ENCODE data around the gene MORN1.

The MORN1 gene

DNA sequence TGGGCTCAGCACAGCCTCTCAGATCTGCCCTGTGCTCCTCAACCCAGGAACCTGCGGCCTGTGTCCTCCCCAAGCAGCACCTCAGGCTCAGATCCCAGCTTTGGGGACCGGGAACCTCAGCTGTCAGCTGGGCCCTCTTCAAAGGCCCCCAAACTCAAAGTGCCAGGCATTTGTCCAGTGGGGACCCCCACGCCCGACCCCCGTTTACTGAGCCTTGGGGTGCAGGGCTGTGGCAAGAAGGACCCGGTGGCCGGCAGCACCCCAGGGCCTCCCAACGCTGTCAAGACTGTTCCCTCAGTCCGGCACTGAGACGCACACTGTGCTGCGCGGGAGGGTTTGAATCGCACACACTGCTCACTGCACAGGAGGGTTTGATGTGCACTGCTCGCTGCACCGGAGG is 35.0 kb downstream of the MORN1 start:
- H4K8ac ChIP-seq (ENCODE audit: low read depth, low read length) = no peak overlapping the region
- no peak for DNase-seq (ENCODE audit: low spot score)
- no peak overlapping the region for H2AFZ ChIP-seq (ENCODE audit: low read length)
- H3K4me3 ChIP-seq (ENCODE audit: low read length in 2 of 2) = no peak overlapping the region
- WGBS, 2 donors (ENCODE audit: extremely low coverage in 2 of 2, insufficient read length in 2 of 2, insufficient replicate concordance in 1 of 2) = no CpG with 5 or more reads among the region's 15 CpGs
- H2BK120ac ChIP-seq (ENCODE audit: low read depth, low read length) = no peak overlapping the region
- H3K23ac ChIP-seq (ENCODE audit: low read depth, low read length, poor library complexity) = no peak overlapping the region
- H3K27ac ChIP-seq (replicated peaks; ENCODE audit: low read length) = no peak overlapping the region
- H4K91ac ChIP-seq (ENCODE audit: low read depth, low read length, poor library complexity) = no peak overlapping the region
- peaks cover 0 to 2% (median 0%) of the 10 kb centered on the region in 3 experiments for H3K27me3 ChIP-seq (ENCODE audit: control insufficient read depth in 3 of 3, insufficient read depth in 3 of 3, low read depth in 1 of 3, low read length in 3 of 3)
- H3K18ac ChIP-seq (ENCODE audit: low read length) = peak overlapping the region; percentile 27
- no peaks in the 10 kb centered on the region for H3K79me1 ChIP-seq (ENCODE audit: low read depth, low read length)
- peaks cover 3% of the 10 kb centered on the region in 2 donors for H3K4me1 ChIP-seq (ENCODE audit: control insufficient read depth in 2 of 2, insufficient read depth in 1 of 2, low read depth in 1 of 2, low read length in 2 of 2)
- H3K9ac ChIP-seq (ENCODE audit: low read depth, low read length, poor library complexity) = peak overlapping the region; percentile 30
- H3K14ac ChIP-seq (ENCODE audit: low read length) = no peak overlapping the region
- no peak overlapping the region for H3K4me2 ChIP-seq (ENCODE audit: insufficient read depth, low read length, poor library complexity, severe bottlenecking)
- no peaks in the 10 kb centered on the region for H3K36me3 ChIP-seq (replicated peaks in 1 of 2; ENCODE audit: control insufficient read depth in 2 of 2, insufficient read depth in 2 of 2, low read length in 2 of 2)
- peak overlapping the region; percentile 93 for H2AK5ac ChIP-seq (ENCODE audit: low read depth, low read length)
- H2BK15ac ChIP-seq (ENCODE audit: low read length) = peak overlapping the region; percentile 47
- H3K9me3 ChIP-seq (replicated peaks in 1 of 2; ENCODE audit: control insufficient read depth in 2 of 2, insufficient read depth in 1 of 2, low read depth in 1 of 2, low read length in 2 of 2) = no peaks in the 10 kb centered on the region
- peak overlapping the region; percentile 73 for H2BK12ac ChIP-seq (ENCODE audit: low read length)
- H2BK5ac ChIP-seq (ENCODE audit: low read length) = peak overlapping the region; percentile 84
- no peak overlapping the region for H3K4ac ChIP-seq (ENCODE audit: low read length)

- no peak overlapping the region for H3K4me2 ChIP-seq (ENCODE audit: insufficient read depth, low read length, poor library complexity, severe bottlenecking)
- no CpG with 5 or more reads among the region's 28 CpGs for WGBS, 2 donors (ENCODE audit: extremely low coverage in 2 of 2, insufficient read length in 2 of 2, insufficient replicate concordance in 1 of 2)
- peaks cover 0 to 2% (median 0%) of the 10 kb centered on the region in 3 experiments for H3K27me3 ChIP-seq (ENCODE audit: control insufficient read depth in 3 of 3, insufficient read depth in 3 of 3, low read depth in 1 of 3, low read length in 3 of 3)
- no peak overlapping the region for H2AFZ ChIP-seq (ENCODE audit: low read length)
- H3K18ac ChIP-seq (ENCODE audit: low read length) = peak overlapping the region; percentile 15
- H3K36me3 ChIP-seq (replicated peaks in 1 of 2; ENCODE audit: control insufficient read depth in 2 of 2, insufficient read depth in 2 of 2, low read length in 2 of 2) = no peaks in the 10 kb centered on the region
- H3K14ac ChIP-seq (ENCODE audit: low read length) = peak overlapping the region; percentile 87
- H4K8ac ChIP-seq (ENCODE audit: low read depth, low read length) = peak overlapping the region; percentile 53
- H3K27ac ChIP-seq (replicated peaks; ENCODE audit: low read length) = no peak overlapping the region
- peak overlapping the region; percentile 19 for H2BK120ac ChIP-seq (ENCODE audit: low read depth, low read length)
- H2BK5ac ChIP-seq (ENCODE audit: low read length) = peak overlapping the region; percentile 84
- peak overlapping the region; percentile 73 for H2BK12ac ChIP-seq (ENCODE audit: low read length)
- peak overlapping the region; percentile 47 for H2BK15ac ChIP-seq (ENCODE audit: low read length)
- H3K4me1 ChIP-seq (ENCODE audit: control insufficient read depth in 2 of 2, insufficient read depth in 1 of 2, low read depth in 1 of 2, low read length in 2 of 2) = peaks cover 7 to 8% of the 10 kb centered on the region in 2 donors
- no peak overlapping the region for H3K4me3 ChIP-seq (ENCODE audit: low read length in 2 of 2)
- no peak for DNase-seq (ENCODE audit: low spot score)
- peak overlapping the region; percentile 68 for H3K23ac ChIP-seq (ENCODE audit: low read depth, low read length, poor library complexity)
- H3K79me1 ChIP-seq (ENCODE audit: low read depth, low read length) = no peaks in the 10 kb centered on the region
- H3K9ac ChIP-seq (ENCODE audit: low read depth, low read length, poor library complexity) = peak overlapping the region; percentile 30
- H3K9me3 ChIP-seq (replicated peaks in 1 of 2; ENCODE audit: control insufficient read depth in 2 of 2, insufficient read depth in 1 of 2, low read depth in 1 of 2, low read length in 2 of 2) = no peaks in the 10 kb centered on the region
- no peak overlapping the region for H3K4ac ChIP-seq (ENCODE audit: low read length)
- no peak overlapping the region for H4K91ac ChIP-seq (ENCODE audit: low read depth, low read length, poor library complexity)
- peak overlapping the region; percentile 93 for H2AK5ac ChIP-seq (ENCODE audit: low read depth, low read length)
These were observed 35.7 kb downstream of the MORN1 start for GRCh38 chr1:2355373-2356261.

GRCh38 chr1:2354511-2355372 is 36.6 kb downstream of the MORN1 start:
- Histone ChIP-seq H2BK5ac (ENCODE audit: low read length) (peak overlapping the region; percentile 35), H3K14ac (ENCODE audit: low read length) (peak overlapping the region; percentile 27), H3K36me3 (replicated peaks in 1 of 2; ENCODE audit: control insufficient read depth in 2 of 2, insufficient read depth in 2 of 2, low read length in 2 of 2) (no peaks in the 10 kb centered on the region), H3K9ac (ENCODE audit: low read depth, low read length, poor library complexity) (peak overlapping the region; percentile 67), H2BK12ac (ENCODE audit: low read length) (peak overlapping the region; percentile 46), H3K79me1 (ENCODE audit: low read depth, low read length) (no peaks in the 10 kb centered on the region), H2BK15ac (ENCODE audit: low read length) (peak overlapping the region; percentile 40), H4K91ac (ENCODE audit: low read depth, low read length, poor library complexity) (peak overlapping the region; percentile 66), H3K18ac (ENCODE audit: low read length) (peak overlapping the region; percentile 73), H2AFZ (ENCODE audit: low read length) (no peak overlapping the region), H4K8ac (ENCODE audit: low read depth, low read length) (no peak overlapping the region), H3K23ac (ENCODE audit: low read depth, low read length, poor library complexity) (peak overlapping the region; percentile 68), H3K9me3 (replicated peaks in 1 of 2; ENCODE audit: control insufficient read depth in 2 of 2, insufficient read depth in 1 of 2, low read depth in 1 of 2, low read length in 2 of 2) (no peaks in the 10 kb centered on the region), H3K4me1 (ENCODE audit: control insufficient read depth in 2 of 2, insufficient read depth in 1 of 2, low read depth in 1 of 2, low read length in 2 of 2) (peaks cover 11 to 15% of the 10 kb centered on the region in 2 donors), H2BK120ac (ENCODE audit: low read depth, low read length) (peak overlapping the region; percentile 19), H2AK5ac (ENCODE audit: low read depth, low read length) (peak overlapping the region; percentile 84), H3K4ac (ENCODE audit: low read length) (peak overlapping the region; percentile 95), H3K27ac (replicated peaks; ENCODE audit: low read length) (no peak overlapping the region), H3K4me3 (ENCODE audit: low read length in 2 of 2) (no peak overlapping the region), H3K4me2 (ENCODE audit: insufficient read depth, low read length, poor library complexity, severe bottlenecking) (no peak overlapping the region), H3K27me3 (ENCODE audit: control insufficient read depth in 3 of 3, insufficient read depth in 3 of 3, low read depth in 1 of 3, low read length in 3 of 3) (peaks cover 0 to 2% (median 0%) of the 10 kb centered on the region in 3 experiments)
- DNase-seq (ENCODE audit: low spot score) = no peak
- no CpG with 5 or more reads among the region's 38 CpGs for WGBS, 2 donors (ENCODE audit: extremely low coverage in 2 of 2, insufficient read length in 2 of 2, insufficient replicate concordance in 1 of 2)
